Measurements from ENCODE around the gene RTL10. TPM values are rescaled to one million over a fixed set of nuclear protein-coding genes. Genes with fewer than 3 reads are reported as not detected.

Gene RTL10
- total RNA-seq, 1 experiment from 2014 or later, result 24.4 TPM

DNA sequence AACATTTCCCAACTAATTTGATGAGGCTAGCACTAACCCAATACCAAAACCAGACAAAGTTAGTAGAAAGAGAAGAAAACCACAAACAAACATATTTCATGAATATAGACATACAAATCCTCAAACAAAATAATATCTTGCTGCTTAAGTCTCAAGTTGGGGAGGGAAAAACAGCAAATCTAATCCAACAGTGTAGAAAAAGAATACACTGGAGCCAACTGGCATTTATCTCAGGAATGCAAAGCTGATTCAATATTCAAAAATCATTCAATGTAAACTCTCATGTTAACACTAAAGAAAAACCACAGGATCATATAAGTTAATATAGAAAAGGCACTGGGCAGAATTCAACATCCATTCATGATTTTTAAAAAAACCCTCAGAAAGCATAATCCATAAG is 18.2 kb downstream of the RTL10 start:
- no peak overlapping the region for H2BK5ac ChIP-seq (ENCODE audit: insufficient read length, low read length)
- no peaks in the 10 kb centered on the region for H4K20me1 ChIP-seq (ENCODE audit: control insufficient read depth, insufficient read depth, insufficient read length)
- H3K4ac ChIP-seq (ENCODE audit: low read depth, low read length), result no peak overlapping the region
- H2BK20ac ChIP-seq (ENCODE audit: low read depth, low read length, poor library complexity, severe bottlenecking), result no peak overlapping the region
- no peak overlapping the region for H2BK15ac ChIP-seq (ENCODE audit: low read depth, low read length)
- H4K91ac ChIP-seq (ENCODE audit: insufficient read length, low read depth, low read length), result no peak overlapping the region
- no peak for DNase-seq
- H3T11ph ChIP-seq (ENCODE audit: low read length), result no peak overlapping the region
- Mint-ChIP-seq H3K27ac (no peak overlapping the region), H3K9me3 (no peaks in the 10 kb centered on the region), H3K4me1 (no peaks in the 10 kb centered on the region), H3K36me3 (ENCODE audit: insufficient read depth in 1 of 3, low read depth in 3 of 3) (no peaks in the 10 kb centered on the region), H3K27me3 (ENCODE audit: low read depth) (no peaks in the 10 kb centered on the region), H3K4me3 (no peak overlapping the region)
- H3K23me2 ChIP-seq (ENCODE audit: insufficient read length, low read depth, low read length, poor library complexity, severe bottlenecking), result no peaks in the 10 kb centered on the region
- no peak overlapping the region for H3K4me2 ChIP-seq (ENCODE audit: insufficient read depth, insufficient read length, low read length)
- H3K27me3 ChIP-seq (ENCODE audit: insufficient read depth, low read length), result no peaks in the 10 kb centered on the region
- H4K5ac ChIP-seq (ENCODE audit: insufficient read length, low read depth, low read length), result no peak overlapping the region
- no peak overlapping the region for H3K23ac ChIP-seq (ENCODE audit: insufficient read length, low read depth, low read length)
- H2AK5ac ChIP-seq (ENCODE audit: insufficient read length, low read length), result no peak overlapping the region
- H2BK120ac ChIP-seq (ENCODE audit: low read depth, low read length, poor library complexity, severe bottlenecking), result no peak overlapping the region
- no peak overlapping the region for H3K14ac ChIP-seq (ENCODE audit: insufficient read depth, low read length)
- TF ChIP-seq, protein P1, sequence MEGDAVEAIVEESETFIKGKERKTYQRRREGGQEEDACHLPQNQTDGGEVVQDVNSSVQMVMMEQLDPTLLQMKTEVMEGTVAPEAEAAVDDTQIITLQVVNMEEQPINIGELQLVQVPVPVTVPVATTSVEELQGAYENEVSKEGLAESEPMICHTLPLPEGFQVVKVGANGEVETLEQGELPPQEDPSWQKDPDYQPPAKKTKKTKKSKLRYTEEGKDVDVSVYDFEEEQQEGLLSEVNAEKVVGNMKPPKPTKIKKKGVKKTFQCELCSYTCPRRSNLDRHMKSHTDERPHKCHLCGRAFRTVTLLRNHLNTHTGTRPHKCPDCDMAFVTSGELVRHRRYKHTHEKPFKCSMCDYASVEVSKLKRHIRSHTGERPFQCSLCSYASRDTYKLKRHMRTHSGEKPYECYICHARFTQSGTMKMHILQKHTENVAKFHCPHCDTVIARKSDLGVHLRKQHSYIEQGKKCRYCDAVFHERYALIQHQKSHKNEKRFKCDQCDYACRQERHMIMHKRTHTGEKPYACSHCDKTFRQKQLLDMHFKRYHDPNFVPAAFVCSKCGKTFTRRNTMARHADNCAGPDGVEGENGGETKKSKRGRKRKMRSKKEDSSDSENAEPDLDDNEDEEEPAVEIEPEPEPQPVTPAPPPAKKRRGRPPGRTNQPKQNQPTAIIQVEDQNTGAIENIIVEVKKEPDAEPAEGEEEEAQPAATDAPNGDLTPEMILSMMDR (conservative IDR thresholded peaks at IDR 0.05), result no peak
- H3K79me2 ChIP-seq (ENCODE audit: insufficient read depth, low read length), result no peaks in the 10 kb centered on the region
- H3K79me1 ChIP-seq (ENCODE audit: insufficient read depth, low read depth, low read length, poor library complexity, severe bottlenecking), result no peaks in the 10 kb centered on the region
- H2BK12ac ChIP-seq (ENCODE audit: insufficient read length, low read depth, low read length), result no peak overlapping the region
- no peak overlapping the region for H4K8ac ChIP-seq (replicated peaks; ENCODE audit: insufficient read length, low read depth, low read length)
- no peaks in the 10 kb centered on the region for H3K4me1 ChIP-seq (ENCODE audit: insufficient read depth, low read length)
- no peak overlapping the region for H3K18ac ChIP-seq (ENCODE audit: insufficient read length, low read depth, low read length)
- H3K9me3 ChIP-seq (ENCODE audit: control insufficient read depth, low read depth, low read length), result no peaks in the 10 kb centered on the region
- H3K56ac ChIP-seq (ENCODE audit: insufficient read length, low read depth, low read length), result no peak overlapping the region
- H3K9ac ChIP-seq (ENCODE audit: extremely low read depth, insufficient read length, low read length), result no peak overlapping the region
- H3K27ac ChIP-seq (ENCODE audit: insufficient read length, low read depth, low read length), result no peak overlapping the region
- H2AFZ ChIP-seq (ENCODE audit: low read length), result no peak overlapping the region

Measured in H9 (cell line).